ENCODE results near the gene MSMO1. TPM values are rescaled to one million over a fixed set of nuclear protein-coding genes. Genes with fewer than 3 reads are reported as not detected.

MSMO1 gene
- total RNA-seq, 1 donor from 2014 or later = 51.8 TPM

DNA sequence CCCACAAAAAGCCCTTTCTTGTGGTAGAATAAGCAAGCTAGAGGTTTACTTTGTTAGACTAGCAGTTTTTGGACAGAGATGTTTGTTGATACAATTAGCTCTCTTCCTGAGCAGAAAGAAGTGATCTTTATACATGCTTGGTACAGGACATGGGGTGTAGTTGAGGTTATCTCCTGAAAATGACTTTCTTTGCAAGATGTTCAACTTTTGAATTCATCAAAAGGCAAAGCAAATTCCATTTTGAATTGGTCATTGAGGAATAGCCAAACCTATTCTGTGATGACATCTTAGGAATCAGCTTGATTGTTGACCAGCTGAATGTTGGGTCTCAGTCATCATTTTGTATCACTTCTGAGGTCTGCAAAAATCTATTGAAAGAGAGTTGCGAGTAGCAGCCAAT, 55.2 kb downstream of the MSMO1 start:
- no peak overlapping the region for H3K4me3 Mint-ChIP-seq
- H3K27me3 Mint-ChIP-seq (ENCODE audit: low read depth) = peaks cover 11% of the 10 kb centered on the region
- DNase-seq (ENCODE audit: low spot score in 2 of 2, unreplicated experiment in 2 of 2) = no peak
- no peak overlapping the region for H3K27ac Mint-ChIP-seq
- TF ChIP-seq, protein P1, sequence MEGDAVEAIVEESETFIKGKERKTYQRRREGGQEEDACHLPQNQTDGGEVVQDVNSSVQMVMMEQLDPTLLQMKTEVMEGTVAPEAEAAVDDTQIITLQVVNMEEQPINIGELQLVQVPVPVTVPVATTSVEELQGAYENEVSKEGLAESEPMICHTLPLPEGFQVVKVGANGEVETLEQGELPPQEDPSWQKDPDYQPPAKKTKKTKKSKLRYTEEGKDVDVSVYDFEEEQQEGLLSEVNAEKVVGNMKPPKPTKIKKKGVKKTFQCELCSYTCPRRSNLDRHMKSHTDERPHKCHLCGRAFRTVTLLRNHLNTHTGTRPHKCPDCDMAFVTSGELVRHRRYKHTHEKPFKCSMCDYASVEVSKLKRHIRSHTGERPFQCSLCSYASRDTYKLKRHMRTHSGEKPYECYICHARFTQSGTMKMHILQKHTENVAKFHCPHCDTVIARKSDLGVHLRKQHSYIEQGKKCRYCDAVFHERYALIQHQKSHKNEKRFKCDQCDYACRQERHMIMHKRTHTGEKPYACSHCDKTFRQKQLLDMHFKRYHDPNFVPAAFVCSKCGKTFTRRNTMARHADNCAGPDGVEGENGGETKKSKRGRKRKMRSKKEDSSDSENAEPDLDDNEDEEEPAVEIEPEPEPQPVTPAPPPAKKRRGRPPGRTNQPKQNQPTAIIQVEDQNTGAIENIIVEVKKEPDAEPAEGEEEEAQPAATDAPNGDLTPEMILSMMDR (IDR thresholded peaks at IDR 0.05; ENCODE audit: unreplicated experiment) = no peak
- H3K9me3 Mint-ChIP-seq = no peaks in the 10 kb centered on the region
- H3K4me1 Mint-ChIP-seq = peaks cover 74% of the 10 kb centered on the region
- no peaks in the 10 kb centered on the region for H3K36me3 Mint-ChIP-seq

DNA sequence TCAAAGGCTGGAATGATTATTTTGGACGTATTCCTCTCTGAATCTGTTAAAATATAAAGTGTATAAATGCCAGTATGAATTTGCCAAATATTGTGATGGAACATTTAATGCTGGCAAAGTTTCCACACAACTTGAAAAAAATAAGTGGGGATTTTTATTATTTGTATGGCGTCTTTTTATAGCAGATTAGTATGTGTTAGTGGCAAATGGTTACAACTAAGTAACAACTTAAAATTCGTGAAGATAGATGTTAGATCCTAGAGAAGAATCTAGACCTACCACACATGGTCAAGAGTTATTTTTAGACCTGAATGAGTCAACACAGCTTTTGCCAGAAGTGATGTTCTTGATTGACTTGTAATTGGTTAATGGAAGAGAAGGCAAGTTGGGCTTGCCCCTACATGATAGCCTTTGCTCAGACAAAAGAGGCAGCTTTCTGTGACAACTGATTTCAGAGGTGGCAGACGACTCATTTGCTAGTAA, 56.2 kb downstream of the MSMO1 start:
- Mint-ChIP-seq H3K4me1 (peaks cover 76% of the 10 kb centered on the region), H3K36me3 (no peaks in the 10 kb centered on the region), H3K27me3 (ENCODE audit: low read depth) (peaks cover 4% of the 10 kb centered on the region), H3K27ac (peak overlapping the region; percentile 89), H3K9me3 (no peaks in the 10 kb centered on the region), H3K4me3 (no peak overlapping the region)
- TF ChIP-seq, protein P1 (IDR thresholded peaks at IDR 0.05; ENCODE audit: unreplicated experiment) = no peak
- no peak for DNase-seq (ENCODE audit: low spot score in 2 of 2, unreplicated experiment in 2 of 2)

DNA sequence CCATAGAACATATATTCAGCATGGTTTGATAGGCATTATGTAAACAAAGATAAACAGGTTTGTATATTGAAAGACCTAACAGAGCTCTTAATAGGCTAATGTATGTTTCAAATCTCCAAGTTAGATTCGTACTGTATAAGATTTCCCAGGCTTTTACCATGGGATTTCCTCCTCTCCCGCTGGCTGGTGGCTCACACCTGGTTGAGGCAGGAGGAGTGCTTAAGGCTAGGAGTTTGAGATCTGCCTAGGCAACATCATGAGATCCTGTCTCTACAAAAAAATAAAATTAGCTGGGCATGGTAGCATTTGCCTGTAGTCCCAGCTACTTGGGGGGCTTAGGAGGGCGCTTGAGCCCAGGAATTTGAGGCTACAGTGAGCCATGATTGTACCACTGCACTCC, 56.7 kb downstream of the MSMO1 start:
- Mint-ChIP-seq H3K9me3 (no peaks in the 10 kb centered on the region), H3K4me1 (peaks cover 78% of the 10 kb centered on the region), H3K4me3 (no peak overlapping the region), H3K27me3 (ENCODE audit: low read depth) (peaks cover 4% of the 10 kb centered on the region), H3K27ac (peak overlapping the region; percentile 89), H3K36me3 (no peaks in the 10 kb centered on the region)
- no peak for DNase-seq (ENCODE audit: low spot score in 2 of 2, unreplicated experiment in 2 of 2)
- TF ChIP-seq, protein P1 (IDR thresholded peaks at IDR 0.05; ENCODE audit: unreplicated experiment) = no peak

DNA sequence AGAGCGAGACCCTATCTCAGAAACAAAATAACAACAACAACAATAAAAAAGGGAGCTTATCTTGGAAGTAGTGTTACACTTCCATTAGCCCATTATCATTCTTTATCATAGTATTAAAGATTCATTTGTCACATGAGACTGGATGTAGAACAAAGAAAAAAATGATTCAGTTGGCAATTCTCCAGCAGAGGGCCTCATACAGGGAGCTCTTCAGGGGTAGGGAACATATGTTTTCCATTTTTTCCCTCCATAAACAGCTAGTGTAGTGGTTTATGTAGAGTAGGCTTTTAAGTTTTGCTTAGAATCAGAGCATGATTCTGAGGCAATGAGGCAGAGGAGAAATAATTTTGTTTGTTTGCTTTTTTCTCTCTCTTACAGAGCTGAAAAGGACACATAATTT, 57.1 kb downstream of the MSMO1 start:
- H3K27me3 Mint-ChIP-seq (ENCODE audit: low read depth) = peaks cover 4% of the 10 kb centered on the region
- H3K4me3 Mint-ChIP-seq = no peak overlapping the region
- peaks cover 76% of the 10 kb centered on the region for H3K4me1 Mint-ChIP-seq
- TF ChIP-seq, protein P1 (IDR thresholded peaks at IDR 0.05; ENCODE audit: unreplicated experiment) = peak; percentile 15
- no peak for DNase-seq (ENCODE audit: low spot score in 2 of 2, unreplicated experiment in 2 of 2)
- no peaks in the 10 kb centered on the region for H3K9me3 Mint-ChIP-seq
- H3K27ac Mint-ChIP-seq = peak overlapping the region; percentile 89
- H3K36me3 Mint-ChIP-seq = no peaks in the 10 kb centered on the region

DNA sequence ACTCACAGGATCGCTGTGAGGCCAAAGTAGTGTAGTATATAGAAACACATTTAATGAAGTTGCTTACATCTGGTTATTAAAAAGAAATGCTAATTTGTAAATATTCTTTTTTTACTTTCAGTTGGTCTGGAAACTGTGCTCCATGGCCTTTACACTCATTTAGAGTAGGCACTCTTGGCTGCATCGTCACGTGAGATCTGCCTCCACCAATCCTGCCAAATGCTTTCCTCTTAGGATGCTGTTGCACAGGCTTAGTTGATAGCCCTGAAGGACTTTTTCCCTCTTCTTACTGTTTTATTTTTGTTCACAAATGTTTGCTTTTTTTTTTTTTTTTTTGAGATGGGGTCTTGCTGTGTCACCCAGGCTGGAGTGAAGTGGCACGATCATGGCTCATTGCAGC, 57.7 kb downstream of the MSMO1 start:
- TF ChIP-seq, protein P1 (IDR thresholded peaks at IDR 0.05; ENCODE audit: unreplicated experiment) = no peak
- Mint-ChIP-seq H3K36me3 (no peaks in the 10 kb centered on the region), H3K9me3 (no peaks in the 10 kb centered on the region), H3K4me3 (no peak overlapping the region), H3K4me1 (peaks cover 71% of the 10 kb centered on the region), H3K27ac (peak overlapping the region; percentile 76), H3K27me3 (ENCODE audit: low read depth) (no peaks in the 10 kb centered on the region)
- DNase-seq (ENCODE audit: low spot score in 2 of 2, unreplicated experiment in 2 of 2) = no peak

DNA sequence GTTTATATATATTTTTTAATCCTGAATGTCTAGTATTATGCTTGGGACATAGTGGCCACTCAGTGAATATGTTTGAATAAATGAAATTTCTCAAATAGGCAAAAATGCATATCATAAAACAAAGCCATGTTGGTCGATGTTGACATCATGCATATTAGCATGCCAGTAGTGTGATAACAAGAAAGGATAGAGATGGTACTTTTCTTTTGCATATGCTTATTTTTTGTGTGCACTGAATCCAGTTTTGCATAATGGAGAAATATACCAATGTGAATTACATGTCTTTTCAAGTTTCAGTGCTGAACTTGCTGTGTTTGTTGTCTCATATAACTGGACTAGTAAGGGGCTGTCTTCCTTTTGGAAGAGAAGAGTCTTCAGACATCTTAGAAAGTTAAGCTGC, 58.9 kb downstream of the MSMO1 start:
- no peaks in the 10 kb centered on the region for H3K27me3 Mint-ChIP-seq (ENCODE audit: low read depth)
- TF ChIP-seq, protein P1 (IDR thresholded peaks at IDR 0.05; ENCODE audit: unreplicated experiment) = no peak
- H3K4me3 Mint-ChIP-seq = no peak overlapping the region
- no peaks in the 10 kb centered on the region for H3K36me3 Mint-ChIP-seq
- DNase-seq (ENCODE audit: low spot score in 2 of 2, unreplicated experiment in 2 of 2) = no peak
- peaks cover 67% of the 10 kb centered on the region for H3K4me1 Mint-ChIP-seq
- no peaks in the 10 kb centered on the region for H3K9me3 Mint-ChIP-seq
- H3K27ac Mint-ChIP-seq = no peak overlapping the region
